ENCODE results near the gene PDZD4.
"Not testable (repeated sequence)": the region's sequence is repeated elsewhere in the genome, so short reads cannot be mapped to it uniquely, and the experiment has no call there.

The PDZD4 gene

GRCh38 chrX:153824348-153824747, 6.0 kb downstream of the PDZD4 start:
- TF ChIP-seq, protein P1, sequence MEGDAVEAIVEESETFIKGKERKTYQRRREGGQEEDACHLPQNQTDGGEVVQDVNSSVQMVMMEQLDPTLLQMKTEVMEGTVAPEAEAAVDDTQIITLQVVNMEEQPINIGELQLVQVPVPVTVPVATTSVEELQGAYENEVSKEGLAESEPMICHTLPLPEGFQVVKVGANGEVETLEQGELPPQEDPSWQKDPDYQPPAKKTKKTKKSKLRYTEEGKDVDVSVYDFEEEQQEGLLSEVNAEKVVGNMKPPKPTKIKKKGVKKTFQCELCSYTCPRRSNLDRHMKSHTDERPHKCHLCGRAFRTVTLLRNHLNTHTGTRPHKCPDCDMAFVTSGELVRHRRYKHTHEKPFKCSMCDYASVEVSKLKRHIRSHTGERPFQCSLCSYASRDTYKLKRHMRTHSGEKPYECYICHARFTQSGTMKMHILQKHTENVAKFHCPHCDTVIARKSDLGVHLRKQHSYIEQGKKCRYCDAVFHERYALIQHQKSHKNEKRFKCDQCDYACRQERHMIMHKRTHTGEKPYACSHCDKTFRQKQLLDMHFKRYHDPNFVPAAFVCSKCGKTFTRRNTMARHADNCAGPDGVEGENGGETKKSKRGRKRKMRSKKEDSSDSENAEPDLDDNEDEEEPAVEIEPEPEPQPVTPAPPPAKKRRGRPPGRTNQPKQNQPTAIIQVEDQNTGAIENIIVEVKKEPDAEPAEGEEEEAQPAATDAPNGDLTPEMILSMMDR (conservative IDR thresholded peaks at IDR 0.05; ENCODE audit: low read depth), result no peak
- H3K27ac ChIP-seq, result no peak overlapping the region
- no peak for DNase-seq (ENCODE audit: low spot score)
- ChIA-PET POLR2A (ENCODE audit: low non-redundant PET) (no interaction called here), CTCF (no interaction called here)

GRCh38 chrX:153821066-153821465, 9.3 kb downstream of the PDZD4 start:
- CTCF ChIA-PET, result interaction anchor here (0.6 kb wide), 1 partner anchor 65 kb away, joined by 4 read pairs; no protein-coding TSS in a partner anchor
- TF ChIP-seq, protein P1 (conservative IDR thresholded peaks at IDR 0.05; ENCODE audit: low read depth), result no peak
- POLR2A ChIA-PET (ENCODE audit: low non-redundant PET), result no interaction called here
- no peak overlapping the region for H3K27ac ChIP-seq
- DNase-seq (ENCODE audit: low spot score), result no peak

GRCh38 chrX:153820601-153821000, 9.7 kb downstream of the PDZD4 start:
- no peak for DNase-seq (ENCODE audit: low spot score)
- POLR2A ChIA-PET (ENCODE audit: low non-redundant PET), result no interaction called here
- TF ChIP-seq, protein P1 (conservative IDR thresholded peaks at IDR 0.05; ENCODE audit: low read depth), result no peak
- CTCF ChIA-PET, result interaction anchor here (0.7 kb wide), 1 partner anchor 161 kb away, joined by 8 read pairs; no protein-coding TSS in a partner anchor
- no peak overlapping the region for H3K27ac ChIP-seq

DNA sequence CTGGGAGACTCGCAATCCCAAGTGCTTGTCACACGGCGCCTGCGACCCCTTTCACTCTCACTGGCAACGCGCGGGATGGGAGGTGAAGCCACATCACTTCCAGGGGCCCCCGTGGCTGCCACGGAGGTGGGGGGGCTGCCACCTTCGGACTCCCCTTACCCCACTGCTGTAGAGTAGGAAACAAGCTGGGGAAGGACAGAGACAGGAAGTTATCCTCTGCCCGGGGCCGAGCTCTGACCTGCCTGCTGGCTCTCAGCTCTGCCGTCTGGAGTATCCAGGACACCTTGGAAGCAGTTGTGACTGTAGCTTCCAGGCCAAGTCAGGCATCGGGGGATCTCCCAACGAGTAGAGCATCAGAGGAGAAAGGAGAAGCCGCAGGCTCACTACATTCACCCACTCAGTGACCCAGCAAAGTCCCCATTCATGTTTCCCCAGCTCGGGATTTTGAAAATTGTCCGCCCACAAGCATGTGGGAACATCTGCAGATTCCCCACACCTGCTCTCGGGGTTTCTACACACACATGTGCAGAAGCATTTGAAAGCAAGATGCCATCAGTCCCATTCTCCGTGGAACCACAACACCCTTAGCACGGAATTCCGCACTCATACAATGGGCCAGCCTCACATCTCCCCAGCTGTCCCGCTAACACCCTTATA, 10.8 kb downstream of the PDZD4 start:
- CTCF ChIA-PET, result interaction anchor here (0.6 to 1.1 kb wide), 4 partner anchors 52 to 495 kb away, joined by 3 to 8 read pairs (median 4); no protein-coding TSS in a partner anchor
- POLR2A ChIA-PET (ENCODE audit: low non-redundant PET), result no interaction called here
- no peak overlapping the region for H3K27ac ChIP-seq
- no peak for DNase-seq (ENCODE audit: low spot score)
- TF ChIP-seq, protein P1 (conservative IDR thresholded peaks at IDR 0.05; ENCODE audit: low read depth), result no peak

DNA sequence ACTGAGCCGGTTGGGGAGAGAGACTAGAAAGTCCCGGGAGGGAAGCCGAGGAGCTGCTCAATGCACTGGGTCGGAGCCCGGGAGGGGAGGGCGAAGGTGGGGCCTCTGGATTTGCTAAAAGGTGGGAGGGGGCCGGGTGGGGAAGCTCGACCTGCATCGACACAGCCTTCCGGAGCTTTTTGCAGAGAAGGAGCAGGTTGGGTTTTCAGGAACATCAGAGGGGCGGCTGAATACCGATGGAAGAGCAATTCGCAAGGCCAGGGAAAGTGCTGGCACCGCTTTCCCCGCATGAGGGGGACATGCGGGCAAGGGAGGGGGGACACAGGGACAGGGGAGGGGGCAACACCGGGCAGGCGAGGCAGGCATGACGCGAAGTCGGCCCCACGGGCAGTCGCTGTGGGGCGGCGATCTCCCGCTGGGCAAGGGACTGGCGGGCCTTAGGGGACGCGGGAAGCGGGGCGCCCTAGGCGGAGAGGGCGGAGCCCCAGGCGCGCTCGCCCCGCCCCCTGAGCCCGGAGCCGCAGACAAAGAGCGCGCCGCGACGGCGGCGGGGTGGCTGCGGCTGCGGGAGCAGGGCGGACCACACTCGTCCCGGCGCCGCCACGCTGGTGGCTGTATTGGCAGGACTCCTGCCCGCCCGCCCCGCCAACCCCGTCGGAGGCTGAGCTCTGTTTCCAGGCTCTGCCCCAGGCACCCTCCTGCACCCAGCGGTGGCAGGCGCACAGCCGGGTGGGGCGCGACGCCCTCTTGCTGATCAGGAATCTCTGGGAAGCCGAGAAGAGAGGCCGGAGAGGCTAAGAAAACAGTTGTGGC, 11.6 kb downstream of the PDZD4 start:
- no peak overlapping the region for H3K27ac ChIP-seq
- no peak for DNase-seq (ENCODE audit: low spot score)
- CTCF ChIA-PET, result interaction anchor here (0.5 to 1.1 kb wide), 5 partner anchors 53 to 494 kb away, joined by 3 to 5 read pairs (median 3); no protein-coding TSS in a partner anchor

GRCh38 chrX:153818064-153818463, 12.3 kb downstream of the PDZD4 start:
- H3K27ac ChIP-seq; POLR2A ChIA-PET (ENCODE audit: low non-redundant PET); DNase-seq (ENCODE audit: low spot score): not testable (repeated sequence)
- CTCF ChIA-PET, result interaction anchor here (0.5 to 0.8 kb wide), 3 partner anchors 78 to 263 kb away, joined by 3 read pairs; no protein-coding TSS in a partner anchor

More for the DNA sequence above, 11.6 kb downstream of the PDZD4 start:
- POLR2A ChIA-PET (ENCODE audit: low non-redundant PET), result no interaction called here
- TF ChIP-seq, protein P1 (conservative IDR thresholded peaks at IDR 0.05; ENCODE audit: low read depth), result no peak

Measured in RWPE1 (cell line).